ENCODE measurements around the gene LIN7B. TPM values are rescaled to one million over a fixed set of nuclear protein-coding genes. Genes with fewer than 3 reads are reported as not detected.
"Not testable (repeated sequence)": the region's sequence is repeated elsewhere in the genome, so short reads cannot be mapped to it uniquely, and the experiment has no call there.

LIN7B gene
- total and polyA plus RNA-seq, 2 donors = 3.5 to 9.0 TPM

- 23% methylated on average over 42 of the region's 42 CpGs for WGBS
- H3K4me3 ChIP-seq (ENCODE audit: low read length in 2 of 2) = peak overlapping the region; percentile 9 to 42
- peak in 1 of 9 donors; percentile 30 for DNase-seq (ENCODE audit: low read depth in 6 of 9, low spot score in 9 of 9)
- no peaks in the 10 kb centered on the region for H3K36me3 ChIP-seq (ENCODE audit: control insufficient read depth in 2 of 2, insufficient read depth in 2 of 2, low read length in 1 of 2)
- H3K9me3 ChIP-seq (ENCODE audit: control insufficient read depth in 2 of 2, insufficient read depth in 1 of 2, low read length in 1 of 2) = peaks cover 1 to 6% of the 10 kb centered on the region in 2 donors
- peaks cover 5 to 11% of the 10 kb centered on the region in 2 donors for H3K4me1 ChIP-seq (ENCODE audit: control insufficient read depth in 2 of 2, insufficient read depth in 2 of 2, low read length in 2 of 2)
- H3K27ac ChIP-seq (ENCODE audit: low read depth in 1 of 2, low read length in 1 of 2) = peak overlapping the region; percentile 42 to 51
- H3K27me3 ChIP-seq (ENCODE audit: control insufficient read depth in 2 of 2, insufficient read depth in 1 of 2, low read length in 1 of 2) = peaks cover 8 to 42% of the 10 kb centered on the region in 2 donors
Measured at GRCh38 chr19:49133621-49134454, 19.7 kb downstream of the LIN7B start.

- WGBS = 96% methylated on average over 5 of the region's 5 CpGs
- Histone ChIP-seq H3K27ac (ENCODE audit: low read depth in 1 of 2, low read length in 1 of 2) (no peak overlapping the region), H3K27me3 (ENCODE audit: control insufficient read depth in 2 of 2, insufficient read depth in 1 of 2, low read length in 1 of 2) (peaks cover 8 to 29% of the 10 kb centered on the region in 2 donors), H3K36me3 (ENCODE audit: control insufficient read depth in 2 of 2, insufficient read depth in 2 of 2, low read length in 1 of 2) (no peaks in the 10 kb centered on the region), H3K4me1 (ENCODE audit: control insufficient read depth in 2 of 2, insufficient read depth in 2 of 2, low read length in 2 of 2) (peaks cover 4 to 9% of the 10 kb centered on the region in 2 donors), H3K9me3 (ENCODE audit: control insufficient read depth in 2 of 2, insufficient read depth in 1 of 2, low read length in 1 of 2) (peaks cover 1 to 9% of the 10 kb centered on the region in 2 donors), H3K4me3 (ENCODE audit: low read length in 2 of 2) (no peak overlapping the region)
- no peak for DNase-seq (ENCODE audit: low read depth in 6 of 9, low spot score in 9 of 9)
Measured at GRCh38 chr19:49135686-49136085, 21.5 kb downstream of the LIN7B start.

- no peak overlapping the region for H3K27ac ChIP-seq (ENCODE audit: low read depth in 1 of 2, low read length in 1 of 2)
- WGBS = 96% methylated on average over 10 of the region's 10 CpGs
- DNase-seq (ENCODE audit: low read depth in 6 of 9, low spot score in 9 of 9) = no peak
- peaks cover 4 to 9% of the 10 kb centered on the region in 2 donors for H3K4me1 ChIP-seq (ENCODE audit: control insufficient read depth in 2 of 2, insufficient read depth in 2 of 2, low read length in 2 of 2)
- no peaks in the 10 kb centered on the region for H3K36me3 ChIP-seq (ENCODE audit: control insufficient read depth in 2 of 2, insufficient read depth in 2 of 2, low read length in 1 of 2)
- H3K27me3 ChIP-seq (ENCODE audit: control insufficient read depth in 2 of 2, insufficient read depth in 1 of 2, low read length in 1 of 2) = peaks cover 8 to 35% of the 10 kb centered on the region in 2 donors
- H3K4me3 ChIP-seq (ENCODE audit: low read length in 2 of 2) = no peak overlapping the region
- H3K9me3 ChIP-seq (ENCODE audit: control insufficient read depth in 2 of 2, insufficient read depth in 1 of 2, low read length in 1 of 2) = peaks cover 1 to 9% of the 10 kb centered on the region in 2 donors
Measured at GRCh38 chr19:49136771-49137171, 22.6 kb downstream of the LIN7B start.

GRCh38 chr19:49140951-49141350, 26.8 kb downstream of the LIN7B start:
- Histone ChIP-seq H3K36me3 (ENCODE audit: control insufficient read depth in 2 of 2, insufficient read depth in 2 of 2, low read length in 1 of 2) (no peaks in the 10 kb centered on the region), H3K27me3 (ENCODE audit: control insufficient read depth in 2 of 2, insufficient read depth in 1 of 2, low read length in 1 of 2) (peaks cover 2 to 40% of the 10 kb centered on the region in 2 donors), H3K4me3 (ENCODE audit: low read length in 2 of 2) (no peak overlapping the region), H3K27ac (ENCODE audit: low read depth in 1 of 2, low read length in 1 of 2) (no peak overlapping the region), H3K9me3 (ENCODE audit: control insufficient read depth in 2 of 2, insufficient read depth in 1 of 2, low read length in 1 of 2) (peaks cover 0 to 3% of the 10 kb centered on the region in 2 donors), H3K4me1 (ENCODE audit: control insufficient read depth in 2 of 2, insufficient read depth in 2 of 2, low read length in 2 of 2) (peaks cover 0 to 9% of the 10 kb centered on the region in 2 donors)
- no peak for DNase-seq (ENCODE audit: low read depth in 6 of 9, low spot score in 9 of 9)
- 87% methylated on average over 7 of the region's 7 CpGs for WGBS

- Histone ChIP-seq H3K9me3 (ENCODE audit: control insufficient read depth in 2 of 2, insufficient read depth in 1 of 2, low read length in 1 of 2) (peaks cover 0 to 3% of the 10 kb centered on the region in 2 donors), H3K4me3 (ENCODE audit: low read length in 2 of 2) (no peak overlapping the region), H3K36me3 (ENCODE audit: control insufficient read depth in 2 of 2, insufficient read depth in 2 of 2, low read length in 1 of 2) (no peaks in the 10 kb centered on the region), H3K27me3 (ENCODE audit: control insufficient read depth in 2 of 2, insufficient read depth in 1 of 2, low read length in 1 of 2) (peaks cover 2 to 44% of the 10 kb centered on the region in 2 donors), H3K4me1 (ENCODE audit: control insufficient read depth in 2 of 2, insufficient read depth in 2 of 2, low read length in 2 of 2) (peaks cover 0 to 9% of the 10 kb centered on the region in 2 donors), H3K27ac (ENCODE audit: low read depth in 1 of 2, low read length in 1 of 2) (no peak overlapping the region)
- DNase-seq (ENCODE audit: low read depth in 6 of 9, low spot score in 9 of 9) = no peak
- 87% methylated on average over 6 of the region's 6 CpGs for WGBS
Measured at GRCh38 chr19:49141352-49141751, 27.2 kb downstream of the LIN7B start.

GRCh38 chr19:49142866-49143335, 28.7 kb downstream of the LIN7B start:
- Histone ChIP-seq H3K27me3 (ENCODE audit: control insufficient read depth in 2 of 2, insufficient read depth in 1 of 2, low read length in 1 of 2) (peaks cover 7 to 59% of the 10 kb centered on the region in 2 donors), H3K36me3 (ENCODE audit: control insufficient read depth in 2 of 2, insufficient read depth in 2 of 2, low read length in 1 of 2) (no peaks in the 10 kb centered on the region), H3K4me3 (ENCODE audit: low read length in 2 of 2) (peak overlapping the region in 1 of 2 donors; percentile 0), H3K9me3 (ENCODE audit: control insufficient read depth in 2 of 2, insufficient read depth in 1 of 2, low read length in 1 of 2) (peaks cover 0 to 3% of the 10 kb centered on the region in 2 donors), H3K4me1 (ENCODE audit: control insufficient read depth in 2 of 2, insufficient read depth in 2 of 2, low read length in 2 of 2) (peaks cover 0 to 9% of the 10 kb centered on the region in 2 donors), H3K27ac (ENCODE audit: low read depth in 1 of 2, low read length in 1 of 2) (no peak overlapping the region)
- WGBS = 6% methylated on average over 21 of the region's 21 CpGs
- DNase-seq (ENCODE audit: low read depth in 6 of 9, low spot score in 9 of 9) = peak in 2 of 9 donors; percentile 44 to 58

- Histone ChIP-seq H3K4me3 (ENCODE audit: low read length in 2 of 2) (no peak overlapping the region), H3K9me3 (ENCODE audit: control insufficient read depth in 2 of 2, insufficient read depth in 1 of 2, low read length in 1 of 2) (peaks cover 0 to 5% of the 10 kb centered on the region in 2 donors), H3K27me3 (ENCODE audit: control insufficient read depth in 2 of 2, insufficient read depth in 1 of 2, low read length in 1 of 2) (peaks cover 26 to 85% of the 10 kb centered on the region in 2 donors), H3K36me3 (ENCODE audit: control insufficient read depth in 2 of 2, insufficient read depth in 2 of 2, low read length in 1 of 2) (no peaks in the 10 kb centered on the region), H3K4me1 (ENCODE audit: control insufficient read depth in 2 of 2, insufficient read depth in 2 of 2, low read length in 2 of 2) (peaks cover 2 to 31% of the 10 kb centered on the region in 2 donors), H3K27ac (ENCODE audit: low read depth in 1 of 2, low read length in 1 of 2) (no peak overlapping the region)
- WGBS = 9% methylated on average over 30 of the region's 30 CpGs
- DNase-seq (ENCODE audit: low read depth in 6 of 9, low spot score in 9 of 9) = peak in 5 of 9 donors; percentile 40 to 68 (median 55)
Measured at GRCh38 chr19:49145573-49146407, 31.6 kb downstream of the LIN7B start.

- WGBS = 63% methylated on average over 7 of the region's 7 CpGs
- H3K27ac ChIP-seq (ENCODE audit: low read depth in 1 of 2, low read length in 1 of 2); H3K36me3 ChIP-seq (ENCODE audit: control insufficient read depth in 2 of 2, insufficient read depth in 2 of 2, low read length in 1 of 2); DNase-seq (ENCODE audit: low read depth in 6 of 9, low spot score in 9 of 9); H3K9me3 ChIP-seq (ENCODE audit: control insufficient read depth in 2 of 2, insufficient read depth in 1 of 2, low read length in 1 of 2); H3K4me3 ChIP-seq (ENCODE audit: low read length in 2 of 2): not testable (repeated sequence)
- Histone ChIP-seq H3K4me1 (ENCODE audit: control insufficient read depth in 2 of 2, insufficient read depth in 2 of 2, low read length in 2 of 2) (peaks cover 2 to 32% of the 10 kb centered on the region in 2 donors), H3K27me3 (ENCODE audit: control insufficient read depth in 2 of 2, insufficient read depth in 1 of 2, low read length in 1 of 2) (peaks cover 32 to 86% of the 10 kb centered on the region in 2 donors)
Measured at GRCh38 chr19:49146408-49146770, 32.2 kb downstream of the LIN7B start.

Data from thymus (tissue), 11 donors.